ENCODE measurements around the gene GNG11.
"Not testable (repeated sequence)": the region's sequence is repeated elsewhere in the genome, so short reads cannot be mapped to it uniquely, and the experiment has no call there.

The GNG11 gene

GRCh38 chr7:93921607-93922566, at the start of gene GNG11:
TSS of gene GNG11 (plus strand) at chr7:93921735. CDS start at chr7:93922138, 403 bp downstream.
- no peak for DNase-seq

DNA sequence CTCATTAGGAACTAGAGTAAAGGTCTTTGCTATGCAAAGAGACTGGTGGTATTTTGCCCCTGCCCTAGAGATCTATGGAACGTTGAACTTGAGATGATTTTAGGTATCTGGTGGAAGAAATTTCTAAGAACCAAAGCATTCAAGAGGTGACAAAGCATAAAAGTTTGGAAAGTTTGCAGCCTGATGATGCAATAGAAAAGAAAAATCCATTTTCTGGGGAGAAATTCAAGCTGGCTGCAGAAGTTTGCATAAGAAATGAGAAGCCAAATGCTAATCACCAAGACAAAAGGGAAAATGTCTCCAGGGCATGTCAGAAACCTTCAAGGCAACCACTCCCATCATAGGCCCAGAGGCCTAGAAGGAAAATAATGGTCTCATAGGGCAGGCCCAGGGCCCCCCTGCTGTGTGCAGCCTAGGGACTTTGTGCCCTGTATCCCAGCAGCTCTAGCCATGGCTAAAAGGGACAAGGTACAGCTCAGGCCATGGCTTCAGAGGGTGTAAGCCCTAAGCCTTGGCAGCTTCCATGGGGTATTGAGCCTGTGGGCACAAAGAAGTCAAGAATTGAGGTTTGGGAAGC, 47.4 kb upstream of the GNG11 start:
- no peak for DNase-seq

GRCh38 chr7:93877742-93878141, 43.8 kb upstream of the GNG11 start:
- no peak for DNase-seq

- DNase-seq, result no peak
Measured at GRCh38 chr7:93879356-93879755, 42.2 kb upstream of the GNG11 start.

- no peak for DNase-seq
Measured at GRCh38 chr7:93882468-93882867, 39.1 kb upstream of the GNG11 start.

- DNase-seq, result no peak
Measured at GRCh38 chr7:93883078-93883916, 38.2 kb upstream of the GNG11 start.

GRCh38 chr7:93883917-93884345, 37.6 kb upstream of the GNG11 start:
- no peak for DNase-seq

DNA sequence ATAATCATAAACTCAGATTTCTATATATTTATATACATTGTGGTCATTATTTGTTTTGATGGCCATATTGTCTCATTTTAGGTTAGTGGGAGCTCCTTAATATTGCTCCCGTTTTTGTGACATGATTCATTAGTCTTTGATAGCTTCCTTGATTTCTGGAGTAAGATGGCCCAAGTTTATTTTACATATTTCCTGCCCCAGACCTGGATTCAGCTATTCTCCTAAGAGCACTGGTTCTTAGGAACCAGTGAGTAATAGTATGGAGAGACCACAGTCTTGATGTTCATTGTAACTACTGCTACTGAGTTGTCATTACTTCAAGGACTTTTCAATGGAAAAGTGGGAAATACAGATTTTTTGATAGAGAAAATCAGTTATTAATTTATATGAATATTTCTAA, 37.0 kb upstream of the GNG11 start:
- DNase-seq, result no peak

DNA sequence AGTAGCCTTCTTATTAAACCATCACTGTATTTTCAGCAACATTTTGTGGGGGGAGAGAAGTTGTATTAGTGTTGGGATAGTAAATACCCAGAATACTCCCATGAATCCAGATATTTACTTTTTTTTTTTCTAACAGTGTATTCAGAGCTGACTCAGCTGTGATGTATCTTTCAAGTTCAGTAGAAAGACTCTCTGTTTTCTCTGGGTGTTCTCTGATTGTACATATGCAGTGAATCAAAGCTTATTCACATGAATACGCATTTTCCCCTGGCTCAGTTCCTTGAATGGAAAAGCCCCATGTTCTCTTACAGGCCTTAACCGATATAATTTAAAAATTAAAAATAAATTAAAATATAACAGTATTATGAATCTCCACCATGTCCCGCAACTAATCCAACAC, 32.3 kb upstream of the GNG11 start:
- DNase-seq, result no peak

- DNase-seq, result no peak
Measured at GRCh38 chr7:93890041-93890463, 31.5 kb upstream of the GNG11 start.

- no peak for DNase-seq
Measured at GRCh38 chr7:93890464-93891068, 31.0 kb upstream of the GNG11 start, which contains the start of gene TFPI2. TSS of gene TFPI2 (minus strand) at chr7:93890753. CDS start at chr7:93890678, 75 bp downstream.

DNA sequence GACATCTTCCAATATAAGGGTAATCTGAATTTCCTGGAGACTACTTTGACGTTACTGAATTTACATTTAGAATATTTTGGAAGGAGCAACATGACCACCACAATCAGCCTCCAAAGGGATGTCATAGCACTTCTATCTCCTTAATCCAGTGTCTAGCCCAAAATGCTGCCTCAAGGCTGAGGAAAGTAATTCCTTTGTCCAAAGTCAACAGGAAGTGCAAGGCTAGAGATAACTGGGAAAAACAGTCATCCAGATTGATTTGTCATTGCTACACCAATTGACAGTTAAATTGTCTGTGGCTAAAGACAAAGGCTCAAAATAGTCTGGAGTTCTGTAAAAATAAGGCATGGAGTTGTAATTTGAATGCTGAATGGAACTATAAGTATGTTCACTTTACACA, 27.1 kb upstream of the GNG11 start:
- no peak for DNase-seq

- DNase-seq, result no peak
Measured at GRCh38 chr7:93894966-93895640, 26.4 kb upstream of the GNG11 start.

DNA sequence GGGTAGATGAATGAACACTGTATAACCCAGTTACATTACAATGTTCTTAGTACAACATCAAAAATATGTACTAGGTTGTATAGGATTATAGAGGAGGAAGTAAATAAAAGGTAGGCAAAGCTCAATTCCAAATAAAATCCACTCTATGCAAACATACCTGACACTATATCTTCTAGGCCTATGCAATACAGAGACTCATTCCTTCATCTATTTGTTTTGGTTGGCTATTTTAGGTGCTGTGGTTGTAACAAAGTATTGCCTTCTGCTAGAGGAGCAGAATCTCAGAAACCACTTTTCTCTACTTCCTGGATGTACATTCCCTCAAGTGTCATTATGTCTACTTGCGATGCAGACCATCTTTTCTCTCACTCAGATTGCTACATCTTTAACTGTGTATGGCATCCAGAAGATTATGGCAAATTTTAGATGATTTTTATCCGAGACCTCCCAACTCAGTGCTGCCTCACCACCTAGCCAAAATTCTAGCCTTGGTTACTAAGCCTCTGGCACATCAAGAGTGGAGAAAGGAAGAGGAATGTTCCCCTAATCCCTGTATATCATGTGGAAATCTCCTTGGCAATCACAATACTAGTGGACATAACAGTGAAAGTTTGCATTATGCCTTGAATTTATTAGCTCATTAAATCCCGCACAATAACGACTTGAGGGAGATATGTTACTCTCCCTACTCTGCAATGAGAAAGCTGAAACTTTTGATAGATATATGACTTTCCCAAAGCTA, 25.5 kb upstream of the GNG11 start:
- DNase-seq, result no peak

DNA sequence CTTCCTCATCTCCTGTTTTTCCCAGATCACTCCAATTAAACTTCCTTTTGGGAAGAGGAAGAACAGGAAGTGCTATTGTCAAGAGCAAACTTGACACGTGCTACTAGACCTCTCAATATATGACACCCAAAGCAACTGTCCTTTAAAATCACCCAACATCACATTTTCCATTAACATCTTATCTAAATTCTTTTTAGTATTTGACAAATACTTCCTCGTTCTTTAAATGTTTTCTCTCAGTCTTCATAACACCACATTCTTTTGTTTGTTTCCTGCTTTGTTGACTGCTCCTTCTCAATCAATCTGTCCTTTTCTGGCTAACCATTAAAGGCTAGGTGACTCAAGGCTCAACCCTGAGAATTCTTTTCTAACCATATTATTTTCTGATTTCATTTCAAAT, 23.9 kb upstream of the GNG11 start:
- DNase-seq, result no peak

- no peak for DNase-seq
Measured at GRCh38 chr7:93902777-93903423, 18.6 kb upstream of the GNG11 start.

- no peak for DNase-seq
Measured at GRCh38 chr7:93906267-93906666, 15.3 kb upstream of the GNG11 start, which contains the start of gene GNGT1. TSS of gene GNGT1 (plus strand) at chr7:93906567. CDS start at chr7:93906747, 180 bp downstream.

GRCh38 chr7:93910076-93910994, 11.2 kb upstream of the GNG11 start:
- DNase-seq, result no peak

- DNase-seq, result not testable (repeated sequence)
Measured at GRCh38 chr7:93911242-93911641, 10.3 kb upstream of the GNG11 start.

DNA sequence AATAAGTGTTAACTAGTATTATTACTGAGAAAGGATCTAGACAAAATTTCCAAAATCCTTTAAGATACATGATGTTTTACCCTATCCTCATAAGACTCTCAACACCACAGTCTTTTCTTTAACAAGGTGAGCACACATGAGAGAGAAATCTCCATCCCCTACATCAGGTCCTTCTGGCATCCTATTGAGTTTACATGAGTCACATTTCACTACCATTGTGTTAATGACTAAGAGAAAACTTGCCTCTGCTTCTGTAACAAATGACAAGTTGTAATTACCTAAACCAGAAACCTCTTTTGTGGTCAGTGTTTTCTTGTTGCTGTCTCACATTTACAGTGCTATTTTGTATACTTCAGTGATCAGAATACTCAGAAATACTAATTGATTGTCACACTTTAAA, 9.9 kb upstream of the GNG11 start:
- DNase-seq, result not testable (repeated sequence)
